IgD-negative memory B cell (primary cell): Measurements from ENCODE around the gene ZNF547. TPM values are rescaled to one million over a fixed set of nuclear protein-coding genes. Genes with fewer than 3 reads are reported as not detected.

ENCODE experiments used
- H3K27ac Mint-ChIP-seq, 3 donors: one replicate each; pipeline ENCODE4 v1.8.0; 2020 to 2022; ENCODE audit warnings: mild to moderate bottlenecking in 3 of 3, mixed read lengths in 3 of 3, moderate library complexity in 1 of 3
- H3K27me3 Mint-ChIP-seq: one replicate; pipeline ENCODE4 v1.8.0; 2021; ENCODE audit warnings: mixed read lengths
- H3K36me3 Mint-ChIP-seq: one replicate; pipeline ENCODE4 v1.8.0; 2020; ENCODE audit warnings: mild to moderate bottlenecking, mixed read lengths
- H3K4me1 Mint-ChIP-seq, 3 donors: one replicate each; pipeline ENCODE4 v1.8.0; 2020 to 2022; ENCODE audit warnings: mixed read lengths in 3 of 3, mild to moderate bottlenecking in 1 of 3
- H3K4me3 Mint-ChIP-seq, 4 donors: one replicate each; pipeline ENCODE4 v1.8.0; 2020 to 2022; ENCODE audit warnings: mild to moderate bottlenecking in 4 of 4, mixed read lengths in 4 of 4, moderate library complexity in 3 of 4
- H3K9me3 Mint-ChIP-seq, 3 donors: one replicate each; pipeline ENCODE4 v1.8.0; 2020 to 2021; ENCODE audit warnings: mixed read lengths in 3 of 3, mild to moderate bottlenecking in 1 of 3
- polyA plus RNA-seq: library from polyadenylated mRNA; unstranded; fragments of 300-500 nt; fragmentation: Illumina TruSeq; gene quantifications from one replicate; pipeline ENCODE4 v1.2.3, GENCODE V29; 2021

The ZNF547 gene
- 1.5 TPM for polyA plus RNA-seq

DNA sequence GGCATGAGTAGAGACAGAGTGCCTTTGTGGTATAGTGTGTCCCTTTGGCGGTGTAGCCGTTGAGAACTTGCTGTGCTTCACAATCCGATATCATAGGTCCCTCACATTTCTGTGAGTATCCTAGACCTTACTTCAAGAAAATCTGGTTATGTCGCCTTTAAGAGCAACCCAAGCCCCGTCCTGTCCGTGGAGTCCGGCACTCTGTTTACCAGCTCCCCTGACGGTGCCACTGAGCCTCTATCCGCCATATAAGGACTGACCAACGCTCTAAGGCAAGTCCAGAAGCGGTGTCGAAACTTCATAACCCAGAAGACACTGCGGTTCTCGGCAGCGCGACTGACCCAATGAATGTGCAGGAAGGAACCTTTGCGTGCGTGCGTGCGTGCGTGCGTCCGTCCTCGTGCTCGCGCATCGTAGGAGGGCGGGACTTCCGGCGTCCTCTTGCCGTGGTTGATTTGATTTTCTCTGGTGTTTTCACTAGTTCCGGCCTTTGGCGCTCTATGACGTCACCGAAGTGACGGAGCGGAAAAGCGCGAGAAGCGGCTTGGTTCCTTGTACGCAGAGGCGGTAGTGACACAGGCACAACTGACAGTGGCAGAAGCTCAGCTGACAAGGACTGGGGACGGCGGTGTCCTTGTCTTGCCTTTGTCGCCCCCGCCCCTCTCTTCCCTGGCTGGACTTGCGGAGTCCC is at the start of gene ZNF547, which contains the start of gene TRAPPC2B:
TSS of gene ZNF547 (plus strand) at position 555 of the 691 bp plus-strand sequence. CDS start 5,005 bp downstream, outside the sequence.
TSS of gene TRAPPC2B (plus strand) at position 555 of the 691 bp plus-strand sequence. CDS start 1,283 bp downstream, outside the sequence.
- peaks cover 3 to 12% (median 7%) of the 10 kb centered on the region in 3 donors for H3K9me3 Mint-ChIP-seq
- H3K36me3 Mint-ChIP-seq = peaks cover 15% of the 10 kb centered on the region

DNA sequence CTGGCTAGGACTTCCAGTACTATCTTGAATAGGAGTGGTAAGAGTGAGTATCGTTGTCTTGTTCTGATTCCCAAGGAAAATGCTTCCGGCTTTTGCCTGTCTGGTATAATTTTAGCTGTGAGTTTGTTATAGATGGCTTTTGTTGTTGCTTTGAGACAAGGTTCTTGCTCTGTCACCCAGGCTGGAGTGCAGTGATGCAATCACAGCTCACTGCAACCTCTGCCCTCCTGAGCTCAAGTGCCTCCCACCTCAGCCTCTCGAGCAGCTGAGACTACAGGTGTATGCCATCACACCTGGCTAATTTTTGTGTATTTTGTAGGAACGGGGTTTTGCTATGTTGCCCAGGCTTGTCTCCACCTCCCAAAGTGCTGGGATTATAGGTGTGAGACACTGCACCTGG is 49.2 kb upstream of the ZNF547 start:
- Mint-ChIP-seq H3K27me3 (peaks cover 4% of the 10 kb centered on the region), H3K9me3 (peaks cover 0 to 5% (median 1%) of the 10 kb centered on the region in 3 donors), H3K4me1 (no peaks in the 10 kb centered on the region), H3K36me3 (peaks cover 4% of the 10 kb centered on the region), H3K4me3 (no peak overlapping the region), H3K27ac (no peak overlapping the region)

More for the DNA sequence above, at the start of gene ZNF547, which contains the start of gene TRAPPC2B:
- no peaks in the 10 kb centered on the region for H3K27me3 Mint-ChIP-seq
- H3K4me1 Mint-ChIP-seq = peaks cover 12 to 20% (median 15%) of the 10 kb centered on the region in 3 donors
- peak within 1 kb of the TSS; percentile 89 to 99 (median 96) for H3K27ac Mint-ChIP-seq
- H3K4me3 Mint-ChIP-seq = peak within 1 kb of the TSS; percentile 82 to 96 (median 88)

- H3K27ac Mint-ChIP-seq = no peak overlapping the region
- peaks cover 4% of the 10 kb centered on the region for H3K27me3 Mint-ChIP-seq
- H3K4me3 Mint-ChIP-seq = no peak overlapping the region
- peaks cover 4% of the 10 kb centered on the region for H3K36me3 Mint-ChIP-seq
- H3K4me1 Mint-ChIP-seq = peaks cover 17 to 23% (median 17%) of the 10 kb centered on the region in 3 donors
- peaks cover 0 to 5% (median 0%) of the 10 kb centered on the region in 3 donors for H3K9me3 Mint-ChIP-seq
Measured at GRCh38 chr19:57317503-57317902, 45.8 kb upstream of the ZNF547 start.

DNA sequence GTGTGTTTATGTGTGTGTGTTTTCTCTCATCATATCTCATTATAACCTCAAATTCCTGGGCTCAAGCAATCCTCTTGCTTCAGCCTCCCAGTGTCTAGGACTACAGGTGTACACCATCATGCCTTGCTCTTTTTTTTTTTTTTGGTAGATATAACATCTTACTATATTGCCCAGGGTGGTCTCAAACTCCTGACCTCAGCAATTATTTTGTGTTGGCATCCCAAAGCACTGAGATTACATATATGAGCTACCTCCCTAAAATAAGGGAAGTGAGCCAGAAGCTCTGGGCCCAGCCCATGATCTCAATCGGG is 43.5 kb upstream of the ZNF547 start:
- H3K27me3 Mint-ChIP-seq = peaks cover 2% of the 10 kb centered on the region
- H3K27ac Mint-ChIP-seq = peak overlapping the region; percentile 81 to 99 (median 97)
- H3K4me1 Mint-ChIP-seq = peaks cover 17 to 27% (median 21%) of the 10 kb centered on the region in 3 donors
- peak overlapping the region; percentile 93 to 98 (median 96) for H3K4me3 Mint-ChIP-seq
- H3K36me3 Mint-ChIP-seq = peaks cover 12% of the 10 kb centered on the region
- H3K9me3 Mint-ChIP-seq = peaks cover under 1 to 4% (median 4%) of the 10 kb centered on the region in 3 donors

- peak within 1 kb of the TSS; percentile 81 to 99 (median 97) for H3K27ac Mint-ChIP-seq
- peaks cover 12% of the 10 kb centered on the region for H3K36me3 Mint-ChIP-seq
- peaks cover 2 to 7% (median 5%) of the 10 kb centered on the region in 3 donors for H3K9me3 Mint-ChIP-seq
Measured at GRCh38 chr19:57320180-57321084, 42.9 kb upstream of the ZNF547 start, which contains the start of gene ZNF543. TSS of gene ZNF543 (plus strand) at chr19:57320472. CDS start at chr19:57320854, 382 bp downstream.

DNA sequence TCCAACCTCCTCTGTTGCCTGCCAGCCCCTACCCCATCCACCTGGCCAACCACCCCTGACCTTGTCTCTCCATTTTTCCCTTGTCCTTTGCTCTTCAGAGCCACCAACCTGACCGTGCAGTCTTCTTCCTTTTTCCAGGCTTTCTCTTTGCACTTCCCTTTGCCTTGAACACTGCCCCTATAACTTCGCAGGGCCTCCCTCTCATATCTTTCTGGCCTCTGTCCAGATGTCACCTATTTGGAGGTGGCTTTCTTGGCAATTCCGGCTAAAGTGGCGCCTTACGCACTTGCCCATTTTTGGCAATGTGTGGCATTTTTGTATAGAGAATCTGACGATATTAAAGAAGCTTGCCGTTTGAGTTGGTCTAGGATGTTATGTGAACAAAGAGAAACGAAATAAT is 42.2 kb upstream of the ZNF547 start:
- peak overlapping the region; percentile 93 to 98 (median 96) for H3K4me3 Mint-ChIP-seq
- H3K27ac Mint-ChIP-seq = peak overlapping the region; percentile 81 to 99 (median 97)
- H3K4me1 Mint-ChIP-seq = peaks cover 17 to 28% (median 21%) of the 10 kb centered on the region in 3 donors
- peaks cover 3 to 8% (median 7%) of the 10 kb centered on the region in 3 donors for H3K9me3 Mint-ChIP-seq
- no peaks in the 10 kb centered on the region for H3K27me3 Mint-ChIP-seq
- peaks cover 17% of the 10 kb centered on the region for H3K36me3 Mint-ChIP-seq

More at GRCh38 chr19:57320180-57321084, 42.9 kb upstream of the ZNF547 start, which contains the start of gene ZNF543:
- Mint-ChIP-seq H3K4me3 (peak within 1 kb of the TSS; percentile 93 to 98 (median 96)), H3K27me3 (no peaks in the 10 kb centered on the region), H3K4me1 (peaks cover 17 to 28% (median 21%) of the 10 kb centered on the region in 3 donors)

- H3K27me3 Mint-ChIP-seq = no peaks in the 10 kb centered on the region
- peaks cover 3 to 8% (median 7%) of the 10 kb centered on the region in 3 donors for H3K9me3 Mint-ChIP-seq
- H3K4me1 Mint-ChIP-seq = peaks cover 17 to 28% (median 23%) of the 10 kb centered on the region in 3 donors
- H3K36me3 Mint-ChIP-seq = peaks cover 20% of the 10 kb centered on the region
- peak overlapping the region in 3 of 4 donors; percentile 87 to 95 (median 93) for H3K4me3 Mint-ChIP-seq
- H3K27ac Mint-ChIP-seq = peak overlapping the region in 1 of 3 donors; percentile 81
Measured at GRCh38 chr19:57321751-57322150, 41.6 kb upstream of the ZNF547 start.

GRCh38 chr19:57324992-57325391 is 38.4 kb upstream of the ZNF547 start:
- no peak overlapping the region for H3K27ac Mint-ChIP-seq
- no peaks in the 10 kb centered on the region for H3K27me3 Mint-ChIP-seq
- H3K9me3 Mint-ChIP-seq = peaks cover 12 to 24% (median 22%) of the 10 kb centered on the region in 3 donors
- peaks cover 41% of the 10 kb centered on the region for H3K36me3 Mint-ChIP-seq
- peak overlapping the region in 1 of 4 donors; percentile 11 for H3K4me3 Mint-ChIP-seq
- peaks cover 11 to 23% (median 19%) of the 10 kb centered on the region in 3 donors for H3K4me1 Mint-ChIP-seq

GRCh38 chr19:57327993-57328392 is 35.4 kb upstream of the ZNF547 start:
- Mint-ChIP-seq H3K27ac (no peak overlapping the region), H3K9me3 (peaks cover 12 to 24% (median 19%) of the 10 kb centered on the region in 3 donors), H3K27me3 (no peaks in the 10 kb centered on the region), H3K4me1 (peaks cover 0 to 2% (median 1%) of the 10 kb centered on the region in 3 donors), H3K4me3 (no peak overlapping the region), H3K36me3 (peaks cover 38% of the 10 kb centered on the region)

- Mint-ChIP-seq H3K9me3 (peaks cover 2 to 8% (median 7%) of the 10 kb centered on the region in 3 donors), H3K36me3 (peaks cover 7% of the 10 kb centered on the region), H3K4me3 (no peak overlapping the region), H3K27me3 (no peaks in the 10 kb centered on the region), H3K4me1 (no peaks in the 10 kb centered on the region), H3K27ac (no peak overlapping the region)
Measured at GRCh38 chr19:57334191-57334590, 29.2 kb upstream of the ZNF547 start.

- H3K4me1 Mint-ChIP-seq = no peaks in the 10 kb centered on the region
- no peak overlapping the region for H3K4me3 Mint-ChIP-seq
- peaks cover 6% of the 10 kb centered on the region for H3K36me3 Mint-ChIP-seq
- no peak overlapping the region for H3K27ac Mint-ChIP-seq
- H3K27me3 Mint-ChIP-seq = no peaks in the 10 kb centered on the region
- H3K9me3 Mint-ChIP-seq = peaks cover 0 to 6% (median 2%) of the 10 kb centered on the region in 3 donors
Measured at GRCh38 chr19:57338877-57339276, 24.5 kb upstream of the ZNF547 start.

GRCh38 chr19:57342582-57342981 is 20.8 kb upstream of the ZNF547 start:
- Mint-ChIP-seq H3K9me3 (peaks cover 0 to 2% (median 2%) of the 10 kb centered on the region in 3 donors), H3K27me3 (peaks cover 8% of the 10 kb centered on the region), H3K27ac (no peak overlapping the region), H3K4me3 (no peak overlapping the region), H3K4me1 (no peaks in the 10 kb centered on the region), H3K36me3 (peaks cover 2% of the 10 kb centered on the region)

- Mint-ChIP-seq H3K27me3 (peaks cover 8% of the 10 kb centered on the region), H3K4me3 (no peak overlapping the region), H3K4me1 (peaks cover 17 to 25% (median 21%) of the 10 kb centered on the region in 3 donors), H3K36me3 (peaks cover 10% of the 10 kb centered on the region), H3K9me3 (peaks cover 7 to 10% (median 9%) of the 10 kb centered on the region in 3 donors), H3K27ac (no peak overlapping the region)
Measured at GRCh38 chr19:57348136-57348535, 15.2 kb upstream of the ZNF547 start.
